Myocyte (in vitro differentiated cells): ENCODE data around the gene THUMPD1. TPM values are rescaled to one million over a fixed set of nuclear protein-coding genes. Genes with fewer than 3 reads are reported as not detected.
"Not testable (repeated sequence)": the region's sequence is repeated elsewhere in the genome, so short reads cannot be mapped to it uniquely, and the experiment has no call there.

Source experiments
- DNase-seq: peaks from one replicate; pipeline ENCODE4 v3.0.0-alpha.2; 2012; ENCODE audit warnings: low read depth
- total RNA-seq: library from RNA; depleted of rRNA; stranded (reverse); fragments of >200 nt; gene quantifications from 2 replicates; pipeline ENCODE4 v1.2.3, GENCODE V29; 2014

The THUMPD1 gene
- total RNA-seq, 1 donor from 2014 or later: 41.0 TPM

GRCh38 chr16:20696618-20697017, 45.0 kb downstream of the THUMPD1 start:
- DNase-seq: no peak

GRCh38 chr16:20695024-20695423, 46.6 kb downstream of the THUMPD1 start:
- DNase-seq: no peak

DNA sequence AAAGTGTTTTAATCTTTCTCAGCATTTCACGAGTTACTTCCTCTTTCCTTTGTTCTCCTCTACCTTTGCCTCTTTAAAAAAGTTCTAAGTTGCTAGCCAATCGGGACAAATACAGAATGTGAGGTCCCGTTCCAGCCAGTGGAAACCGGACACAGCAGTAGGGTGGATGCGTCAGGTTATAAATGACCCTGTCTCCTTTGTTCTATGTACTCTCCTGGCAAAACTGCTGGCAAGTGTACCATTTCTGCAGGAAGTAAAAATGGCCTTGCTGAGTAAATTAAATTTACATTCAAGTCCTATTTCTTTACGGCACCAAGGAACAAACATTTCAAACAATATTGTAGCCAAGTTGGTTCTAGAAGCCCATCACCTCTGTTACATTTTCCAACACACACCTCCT, 47.5 kb downstream of the THUMPD1 start:
- not testable (repeated sequence) for DNase-seq

- DNase-seq: no peak
Observed at GRCh38 chr16:20689668-20690067, 52.0 kb downstream of the THUMPD1 start.

DNA sequence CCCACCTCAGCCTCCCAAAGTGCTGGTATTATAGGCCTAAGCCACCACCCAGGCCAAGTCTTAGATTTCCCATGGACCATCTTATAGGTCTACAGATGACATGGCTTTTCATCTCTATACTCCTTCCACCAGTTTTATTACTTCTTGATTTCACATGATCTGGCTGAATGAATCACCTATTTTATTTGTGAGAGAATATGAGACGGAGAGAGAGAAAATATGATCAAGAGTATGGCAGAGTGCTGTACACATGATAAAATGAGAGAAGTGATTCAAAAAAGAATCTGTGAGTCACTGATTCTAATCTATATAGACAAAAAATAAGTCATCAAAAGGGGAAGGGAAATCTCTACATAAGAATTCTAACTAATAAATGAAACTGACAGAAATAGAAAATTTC, 57.8 kb downstream of the THUMPD1 start:
- DNase-seq: no peak

Other genes with a start within 250 kb of the THUMPD1 start
- gene ACSM2B, start 165.5 kb downstream of the THUMPD1 start, total RNA-seq: not detected in 2 replicates
- gene ACSM1, start 44.1 kb downstream of the THUMPD1 start, total RNA-seq: not detected in 2 replicates
- not detected in 2 replicates for gene ACSM3, start 22.2 kb upstream of the THUMPD1 start, total RNA-seq
- gene ERI2, start 64.7 kb upstream of the THUMPD1 start, total RNA-seq: 20.1 and 27.1 TPM in 2 replicates
- 5.7 and 7.2 TPM in 2 replicates for gene REXO5, start 64.7 kb upstream of the THUMPD1 start, total RNA-seq
- gene DCUN1D3, start 158.5 kb upstream of the THUMPD1 start, total RNA-seq: 18.8 TPM in 2 replicates
- gene LYRM1, start 159.0 kb upstream of the THUMPD1 start, total RNA-seq: 54.9 and 77.8 TPM in 2 replicates